Measurements from ENCODE around the gene SLITRK4. TPM values are rescaled to one million over a fixed set of nuclear protein-coding genes. Genes with fewer than 3 reads are reported as not detected.

SLITRK4 gene
- total RNA-seq, 1 donor from 2014 or later, result 2.1 TPM

- Histone ChIP-seq H3K36me3 (ENCODE audit: control insufficient read depth in 3 of 3, insufficient read depth in 3 of 3, low read length in 3 of 3) (no peaks in the 10 kb centered on the region), H3K27me3 (ENCODE audit: control insufficient read depth in 3 of 3, insufficient read depth in 3 of 3, low read length in 3 of 3) (peaks cover 0 to 7% (median 0%) of the 10 kb centered on the region in 3 donors), H3K4me1 (ENCODE audit: control insufficient read depth in 3 of 3, insufficient read depth in 3 of 3, low read length in 3 of 3) (peaks cover 0 to 10% (median 3%) of the 10 kb centered on the region in 3 donors), H3K4me3 (ENCODE audit: low read length in 3 of 3) (peak overlapping the region; percentile 62 to 67 (median 65)), H3K9ac (ENCODE audit: low read depth in 1 of 3, low read length in 3 of 3) (peak overlapping the region in 2 of 3 donors; percentile 8 to 50), H3K9me3 (ENCODE audit: control insufficient read depth in 3 of 3, low read length in 3 of 3) (no peaks in the 10 kb centered on the region), H3K27ac (ENCODE audit: low read depth, low read length) (no peak overlapping the region)
These were observed 1.0 kb downstream of the SLITRK4 start for GRCh38 chrX:143634663-143635455.

GRCh38 chrX:143634309-143634662, 1.6 kb downstream of the SLITRK4 start:
- Histone ChIP-seq H3K4me1 (ENCODE audit: control insufficient read depth in 3 of 3, insufficient read depth in 3 of 3, low read length in 3 of 3) (peaks cover 0 to 10% (median 3%) of the 10 kb centered on the region in 3 donors), H3K9me3 (ENCODE audit: control insufficient read depth in 3 of 3, low read length in 3 of 3) (no peaks in the 10 kb centered on the region), H3K4me3 (ENCODE audit: low read length in 3 of 3) (peak overlapping the region; percentile 60 to 65 (median 62)), H3K27ac (ENCODE audit: low read depth, low read length) (peak overlapping the region; percentile 17), H3K36me3 (ENCODE audit: control insufficient read depth in 3 of 3, insufficient read depth in 3 of 3, low read length in 3 of 3) (no peaks in the 10 kb centered on the region), H3K27me3 (ENCODE audit: control insufficient read depth in 3 of 3, insufficient read depth in 3 of 3, low read length in 3 of 3) (peaks cover 0 to 7% (median 0%) of the 10 kb centered on the region in 3 donors), H3K9ac (ENCODE audit: low read depth in 1 of 3, low read length in 3 of 3) (peak overlapping the region; percentile 43 to 62 (median 57))

GRCh38 chrX:143633461-143634308, 2.2 kb downstream of the SLITRK4 start:
- Histone ChIP-seq H3K27ac (ENCODE audit: low read depth, low read length) (peak overlapping the region; percentile 17), H3K9ac (ENCODE audit: low read depth in 1 of 3, low read length in 3 of 3) (peak overlapping the region; percentile 43 to 62 (median 57)), H3K4me1 (ENCODE audit: control insufficient read depth in 3 of 3, insufficient read depth in 3 of 3, low read length in 3 of 3) (peaks cover 0 to 10% (median 3%) of the 10 kb centered on the region in 3 donors), H3K36me3 (ENCODE audit: control insufficient read depth in 3 of 3, insufficient read depth in 3 of 3, low read length in 3 of 3) (no peaks in the 10 kb centered on the region), H3K9me3 (ENCODE audit: control insufficient read depth in 3 of 3, low read length in 3 of 3) (no peaks in the 10 kb centered on the region), H3K4me3 (ENCODE audit: low read length in 3 of 3) (peak overlapping the region; percentile 60 to 65 (median 62)), H3K27me3 (ENCODE audit: control insufficient read depth in 3 of 3, insufficient read depth in 3 of 3, low read length in 3 of 3) (peaks cover 0 to 7% (median 0%) of the 10 kb centered on the region in 3 donors)

GRCh38 chrX:143632625-143633410, 3.1 kb downstream of the SLITRK4 start:
- Histone ChIP-seq H3K9ac (ENCODE audit: low read depth in 1 of 3, low read length in 3 of 3) (peak overlapping the region in 1 of 3 donors; percentile 32), H3K27ac (ENCODE audit: low read depth, low read length) (no peak overlapping the region), H3K36me3 (ENCODE audit: control insufficient read depth in 3 of 3, insufficient read depth in 3 of 3, low read length in 3 of 3) (no peaks in the 10 kb centered on the region), H3K4me1 (ENCODE audit: control insufficient read depth in 3 of 3, insufficient read depth in 3 of 3, low read length in 3 of 3) (peaks cover 0 to 10% (median 3%) of the 10 kb centered on the region in 3 donors), H3K27me3 (ENCODE audit: control insufficient read depth in 3 of 3, insufficient read depth in 3 of 3, low read length in 3 of 3) (peaks cover 0 to 7% (median 0%) of the 10 kb centered on the region in 3 donors), H3K4me3 (ENCODE audit: low read length in 3 of 3) (peak overlapping the region; percentile 54 to 65 (median 62)), H3K9me3 (ENCODE audit: control insufficient read depth in 3 of 3, low read length in 3 of 3) (no peaks in the 10 kb centered on the region)

- H3K27me3 ChIP-seq (ENCODE audit: control insufficient read depth in 3 of 3, insufficient read depth in 3 of 3, low read length in 3 of 3), result no peaks in the 10 kb centered on the region
- no peak overlapping the region for H3K9ac ChIP-seq (ENCODE audit: low read depth in 1 of 3, low read length in 3 of 3)
- H3K36me3 ChIP-seq (ENCODE audit: control insufficient read depth in 3 of 3, insufficient read depth in 3 of 3, low read length in 3 of 3), result no peaks in the 10 kb centered on the region
- no peaks in the 10 kb centered on the region for H3K9me3 ChIP-seq (ENCODE audit: control insufficient read depth in 3 of 3, low read length in 3 of 3)
- H3K4me3 ChIP-seq (ENCODE audit: low read length in 3 of 3), result no peak overlapping the region
- no peak overlapping the region for H3K27ac ChIP-seq (ENCODE audit: low read depth, low read length)
- H3K4me1 ChIP-seq (ENCODE audit: control insufficient read depth in 3 of 3, insufficient read depth in 3 of 3, low read length in 3 of 3), result no peaks in the 10 kb centered on the region
These were observed 12.2 kb downstream of the SLITRK4 start for GRCh38 chrX:143623657-143624056.

GRCh38 chrX:143621276-143621675, 14.6 kb downstream of the SLITRK4 start:
- Histone ChIP-seq H3K36me3 (ENCODE audit: control insufficient read depth in 3 of 3, insufficient read depth in 3 of 3, low read length in 3 of 3) (no peaks in the 10 kb centered on the region), H3K27ac (ENCODE audit: low read depth, low read length) (no peak overlapping the region), H3K4me3 (ENCODE audit: low read length in 3 of 3) (no peak overlapping the region), H3K4me1 (ENCODE audit: control insufficient read depth in 3 of 3, insufficient read depth in 3 of 3, low read length in 3 of 3) (no peaks in the 10 kb centered on the region), H3K27me3 (ENCODE audit: control insufficient read depth in 3 of 3, insufficient read depth in 3 of 3, low read length in 3 of 3) (no peaks in the 10 kb centered on the region), H3K9ac (ENCODE audit: low read depth in 1 of 3, low read length in 3 of 3) (no peak overlapping the region), H3K9me3 (ENCODE audit: control insufficient read depth in 3 of 3, low read length in 3 of 3) (no peaks in the 10 kb centered on the region)

- no peaks in the 10 kb centered on the region for H3K4me1 ChIP-seq (ENCODE audit: control insufficient read depth in 3 of 3, insufficient read depth in 3 of 3, low read length in 3 of 3)
- no peak overlapping the region for H3K9ac ChIP-seq (ENCODE audit: low read depth in 1 of 3, low read length in 3 of 3)
- no peak overlapping the region for H3K27ac ChIP-seq (ENCODE audit: low read depth, low read length)
These were observed 20.1 kb downstream of the SLITRK4 start for GRCh38 chrX:143615851-143616250.

GRCh38 chrX:143601809-143602208, 34.1 kb downstream of the SLITRK4 start:
- H3K27ac ChIP-seq (ENCODE audit: low read depth, low read length), result no peak overlapping the region
- H3K27me3 ChIP-seq (ENCODE audit: control insufficient read depth in 3 of 3, insufficient read depth in 3 of 3, low read length in 3 of 3), result no peaks in the 10 kb centered on the region
- H3K36me3 ChIP-seq (ENCODE audit: control insufficient read depth in 3 of 3, insufficient read depth in 3 of 3, low read length in 3 of 3), result no peaks in the 10 kb centered on the region
- no peaks in the 10 kb centered on the region for H3K4me1 ChIP-seq (ENCODE audit: control insufficient read depth in 3 of 3, insufficient read depth in 3 of 3, low read length in 3 of 3)
- H3K9me3 ChIP-seq (ENCODE audit: control insufficient read depth in 3 of 3, low read length in 3 of 3), result no peaks in the 10 kb centered on the region
- H3K4me3 ChIP-seq (ENCODE audit: low read length in 3 of 3), result no peak overlapping the region
- H3K9ac ChIP-seq (ENCODE audit: low read depth in 1 of 3, low read length in 3 of 3), result no peak overlapping the region

More at GRCh38 chrX:143615851-143616250, 20.1 kb downstream of the SLITRK4 start:
- Histone ChIP-seq H3K9me3 (ENCODE audit: control insufficient read depth in 3 of 3, low read length in 3 of 3) (no peaks in the 10 kb centered on the region), H3K36me3 (ENCODE audit: control insufficient read depth in 3 of 3, insufficient read depth in 3 of 3, low read length in 3 of 3) (no peaks in the 10 kb centered on the region), H3K27me3 (ENCODE audit: control insufficient read depth in 3 of 3, insufficient read depth in 3 of 3, low read length in 3 of 3) (no peaks in the 10 kb centered on the region), H3K4me3 (ENCODE audit: low read length in 3 of 3) (no peak overlapping the region)

- Histone ChIP-seq H3K27me3 (ENCODE audit: control insufficient read depth in 3 of 3, insufficient read depth in 3 of 3, low read length in 3 of 3) (no peaks in the 10 kb centered on the region), H3K9ac (ENCODE audit: low read depth in 1 of 3, low read length in 3 of 3) (no peak overlapping the region), H3K4me1 (ENCODE audit: control insufficient read depth in 3 of 3, insufficient read depth in 3 of 3, low read length in 3 of 3) (no peaks in the 10 kb centered on the region), H3K36me3 (ENCODE audit: control insufficient read depth in 3 of 3, insufficient read depth in 3 of 3, low read length in 3 of 3) (no peaks in the 10 kb centered on the region), H3K4me3 (ENCODE audit: low read length in 3 of 3) (no peak overlapping the region), H3K9me3 (ENCODE audit: control insufficient read depth in 3 of 3, low read length in 3 of 3) (no peaks in the 10 kb centered on the region), H3K27ac (ENCODE audit: low read depth, low read length) (no peak overlapping the region)
These were observed 54.7 kb downstream of the SLITRK4 start for GRCh38 chrX:143581240-143581639.

All from skeletal muscle tissue (tissue), 4 donors.